HEK293 (cell line): ENCODE measurements around the gene ZNF524.

Source experiments
- KLF8 ChIP-seq: fragments of 450-650 bp; formaldehyde crosslinking; IDR thresholded peaks from 2 replicates; pipeline ENCODE4 v1.5.1; 2016; ENCODE audit warnings: missing biosample characterization, missing genetic modification characterization
- MZF1 ChIP-seq: fragments of 450-650 bp; formaldehyde crosslinking; IDR thresholded peaks from 2 replicates; pipeline ENCODE4 v1.5.1; 2017; ENCODE audit warnings: missing biosample characterization, missing genetic modification characterization, borderline replicate concordance
- OSR2 ChIP-seq: fragments of 450-650 bp; formaldehyde crosslinking; IDR thresholded peaks from 2 replicates; pipeline ENCODE4 v1.5.1; 2016; ENCODE audit warnings: missing biosample characterization, missing genetic modification characterization
- PRDM1 ChIP-seq: fragments of 450-650 bp; formaldehyde crosslinking; IDR thresholded peaks from 2 replicates; pipeline ENCODE4; 2016; ENCODE audit warnings: missing biosample characterization, missing genetic modification characterization
- ZBTB17 ChIP-seq: fragments of 450-650 bp; formaldehyde crosslinking; IDR thresholded peaks from 2 replicates; pipeline ENCODE4 v1.5.1; 2016; ENCODE audit warnings: missing biosample characterization, missing genetic modification characterization
- ZBTB7A ChIP-seq: fragments of 450-650 bp; formaldehyde crosslinking; IDR thresholded peaks from 2 replicates; pipeline ENCODE4 v1.5.1; 2016; ENCODE audit warnings: low read depth, missing biosample characterization, missing genetic modification characterization
- ZFP3 ChIP-seq: fragments of 450-650 bp; formaldehyde crosslinking; IDR thresholded peaks from 2 replicates; pipeline ENCODE4 v1.5.1; 2016; ENCODE audit warnings: low read depth, missing biosample characterization, missing genetic modification characterization
- ZNF174 ChIP-seq: fragments of 450-650 bp; formaldehyde crosslinking; IDR thresholded peaks from 2 replicates; pipeline ENCODE4 v1.5.0; 2017; ENCODE audit warnings: missing biosample characterization, mild to moderate bottlenecking, missing genetic modification characterization
- ZNF19 ChIP-seq: fragments of 450-650 bp; formaldehyde crosslinking; IDR thresholded peaks from 2 replicates; pipeline ENCODE4; 2016; ENCODE audit warnings: missing biosample characterization, missing genetic modification characterization, low read depth
- ZNF239 ChIP-seq: fragments of 450-650 bp; formaldehyde crosslinking; IDR thresholded peaks from 2 replicates; pipeline ENCODE4 v1.5.1; 2016; ENCODE audit warnings: missing biosample characterization, missing genetic modification characterization
- ZNF266 ChIP-seq: fragments of 450-650 bp; formaldehyde crosslinking; IDR thresholded peaks from 2 replicates; pipeline ENCODE4 v1.5.1; 2016; ENCODE audit warnings: missing biosample characterization, missing genetic modification characterization, low read depth
- ZNF292 ChIP-seq: fragments of 450-650 bp; formaldehyde crosslinking; IDR thresholded peaks from 2 replicates; pipeline ENCODE4 v1.5.1; 2016; ENCODE audit warnings: low read depth, missing biosample characterization, missing genetic modification characterization, borderline replicate concordance
- ZNF404 ChIP-seq: fragments of 450-650 bp; formaldehyde crosslinking; IDR thresholded peaks from 2 replicates; pipeline ENCODE4 v1.5.1; 2017; ENCODE audit warnings: missing biosample characterization, missing genetic modification characterization
- ZNF514 ChIP-seq: fragments of 450-650 bp; formaldehyde crosslinking; IDR thresholded peaks from 2 replicates; pipeline ENCODE4 v1.5.1; 2016; ENCODE audit warnings: missing biosample characterization, missing genetic modification characterization
- ZNF555 ChIP-seq: fragments of 450-650 bp; formaldehyde crosslinking; conservative IDR thresholded peaks from 2 replicates; pipeline ENCODE4 v1.5.1; 2017; ENCODE audit warnings: missing biosample characterization, mild to moderate bottlenecking, missing genetic modification characterization, inconsistent platforms
- ZNF610 ChIP-seq: fragments of 450-650 bp; formaldehyde crosslinking; IDR thresholded peaks from 2 replicates; pipeline ENCODE4 v1.5.1; 2016; ENCODE audit warnings: missing biosample characterization, missing genetic modification characterization, borderline replicate concordance
- ZNF660 ChIP-seq: fragments of 450-650 bp; IDR thresholded peaks from 2 replicates; pipeline ENCODE4 v1.5.1; 2018; ENCODE audit warnings: missing biosample characterization, mild to moderate bottlenecking, missing genetic modification characterization
- ZNF776 ChIP-seq: fragments of 450-650 bp; formaldehyde crosslinking; IDR thresholded peaks from 2 replicates; pipeline ENCODE4 v1.5.0; 2017; ENCODE audit warnings: missing biosample characterization, missing genetic modification characterization, borderline replicate concordance
- ZNF791 ChIP-seq: fragments of 450-650 bp; formaldehyde crosslinking; IDR thresholded peaks from 2 replicates; pipeline ENCODE4 v1.5.1; 2016; ENCODE audit warnings: missing biosample characterization, missing genetic modification characterization
- TF ChIP-seq, protein P1 (sequence below): fragments of 450-650 bp; formaldehyde crosslinking; IDR thresholded peaks from 2 replicates; pipeline ENCODE4 v1.5.1; 2017; ENCODE audit warnings: missing biosample characterization, missing genetic modification characterization
- TF ChIP-seq, protein P2 (sequence below): fragments of 450-650 bp; IDR thresholded peaks from 2 replicates; pipeline ENCODE4 v1.5.1; 2018; ENCODE audit warnings: missing biosample characterization, missing genetic modification characterization
- TF ChIP-seq, protein P3 (sequence below): fragments of 450-650 bp; formaldehyde crosslinking; IDR thresholded peaks from 2 replicates; pipeline ENCODE4 v1.5.1; 2017; ENCODE audit warnings: missing biosample characterization, missing genetic modification characterization
- TF ChIP-seq, protein P4 (sequence below): fragments of 450-650 bp; formaldehyde crosslinking; IDR thresholded peaks from 2 replicates; pipeline ENCODE4 v1.5.1; 2016; ENCODE audit warnings: missing biosample characterization, missing genetic modification characterization
- TF ChIP-seq, protein P5 (sequence below): fragments of 450-650 bp; formaldehyde crosslinking; IDR thresholded peaks from 2 replicates; pipeline ENCODE4 v1.5.1; 2016; ENCODE audit warnings: missing biosample characterization, missing genetic modification characterization
- TF ChIP-seq, protein P6 (sequence below): fragments of 450-650 bp; IDR thresholded peaks from 2 replicates; pipeline ENCODE4 v1.5.1; 2018; ENCODE audit warnings: missing biosample characterization, mild to moderate bottlenecking, missing genetic modification characterization
- TF ChIP-seq, protein P7 (sequence below): fragments of 450-650 bp; formaldehyde crosslinking; optimal IDR thresholded peaks from 2 replicates; pipeline ENCODE3; 2016; ENCODE audit warnings: missing biosample characterization, mild to moderate bottlenecking, missing genetic modification characterization
- TF ChIP-seq, protein P8 (sequence below): fragments of 450-650 bp; formaldehyde crosslinking; IDR thresholded peaks from 2 replicates; pipeline ENCODE4; 2016; ENCODE audit warnings: missing biosample characterization, missing genetic modification characterization

The ZNF524 gene

DNA sequence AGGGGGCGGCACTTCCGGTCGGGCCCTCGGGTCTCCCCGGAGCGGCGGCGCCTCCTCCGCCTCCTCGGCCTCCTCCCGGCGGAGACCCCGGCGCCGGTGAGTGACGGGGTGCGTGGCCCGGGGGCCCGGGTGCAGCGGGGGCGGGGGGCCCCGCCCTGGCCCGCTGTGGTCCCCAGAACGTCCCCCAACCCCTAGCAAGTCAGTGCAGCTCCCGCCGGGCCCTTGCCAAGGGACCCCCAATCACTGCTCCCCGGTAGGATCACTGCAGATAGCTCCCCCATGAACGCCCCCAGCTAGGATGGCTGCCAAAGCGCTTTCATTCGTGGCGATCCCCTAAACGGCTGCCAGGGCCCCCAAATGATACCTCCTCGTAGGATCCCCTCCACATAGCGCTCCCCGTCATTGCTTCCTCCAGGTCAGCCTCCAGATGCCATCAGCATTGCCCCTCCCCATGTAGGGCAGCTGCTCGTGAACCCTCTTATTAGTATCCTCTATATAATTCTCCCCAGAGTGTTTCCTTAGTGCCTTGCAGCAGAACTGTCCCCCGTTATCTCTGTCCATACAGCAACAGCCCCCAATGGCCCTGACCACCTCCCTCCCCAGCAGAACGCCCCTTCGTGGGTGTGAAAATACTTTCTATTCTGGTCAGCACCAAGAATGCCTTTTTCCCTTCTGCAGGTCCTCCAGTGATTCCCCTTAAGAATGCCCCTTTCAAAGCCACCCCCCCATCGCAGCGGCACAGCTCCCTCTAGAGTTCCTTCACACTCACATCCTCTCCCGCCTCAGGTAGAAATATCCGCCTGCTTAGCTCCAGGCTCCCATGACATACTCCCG is 5.8 kb downstream of the ZNF524 start, which contains the start of gene ZNF865 (continued):
- TF ChIP-seq, protein P1, sequence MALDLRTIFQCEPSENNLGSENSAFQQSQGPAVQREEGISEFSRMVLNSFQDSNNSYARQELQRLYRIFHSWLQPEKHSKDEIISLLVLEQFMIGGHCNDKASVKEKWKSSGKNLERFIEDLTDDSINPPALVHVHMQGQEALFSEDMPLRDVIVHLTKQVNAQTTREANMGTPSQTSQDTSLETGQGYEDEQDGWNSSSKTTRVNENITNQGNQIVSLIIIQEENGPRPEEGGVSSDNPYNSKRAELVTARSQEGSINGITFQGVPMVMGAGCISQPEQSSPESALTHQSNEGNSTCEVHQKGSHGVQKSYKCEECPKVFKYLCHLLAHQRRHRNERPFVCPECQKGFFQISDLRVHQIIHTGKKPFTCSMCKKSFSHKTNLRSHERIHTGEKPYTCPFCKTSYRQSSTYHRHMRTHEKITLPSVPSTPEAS, result no peak
- TF ChIP-seq OSR2 (tag by site-specific recombination) (no peak), ZNF791 (tag by site-specific recombination) (no peak), ZFP3 (tag by site-specific recombination) (no peak), KLF8 (tag by site-specific recombination) (peak; percentile 75; the same call in 1 of the 2 replicates), ZNF610 (tag by site-specific recombination) (no peak), ZBTB7A (tag by site-specific recombination) (no peak), ZNF19 (tag by site-specific recombination) (no peak), PRDM1 (tag by site-specific recombination) (peak; percentile 72), ZNF776 (tag by site-specific recombination) (no peak), ZNF514 (tag by site-specific recombination) (no peak), ZNF174 (tag by site-specific recombination) (no peak), ZNF266 (no peak), MZF1 (tag by site-specific recombination) (0 out of 2 replicates have a peak, but pooled peaks have one; percentile 46), ZNF404 (tag by site-specific recombination) (no peak), ZNF660 (tag by site-specific recombination) (peak; percentile 78), ZNF292 (tag by site-specific recombination) (no peak), ZNF239 (tag by site-specific recombination) (no peak), ZBTB17 (tag by site-specific recombination) (peak; percentile 75), ZNF555 (no peak)
- TF ChIP-seq, protein P2, sequence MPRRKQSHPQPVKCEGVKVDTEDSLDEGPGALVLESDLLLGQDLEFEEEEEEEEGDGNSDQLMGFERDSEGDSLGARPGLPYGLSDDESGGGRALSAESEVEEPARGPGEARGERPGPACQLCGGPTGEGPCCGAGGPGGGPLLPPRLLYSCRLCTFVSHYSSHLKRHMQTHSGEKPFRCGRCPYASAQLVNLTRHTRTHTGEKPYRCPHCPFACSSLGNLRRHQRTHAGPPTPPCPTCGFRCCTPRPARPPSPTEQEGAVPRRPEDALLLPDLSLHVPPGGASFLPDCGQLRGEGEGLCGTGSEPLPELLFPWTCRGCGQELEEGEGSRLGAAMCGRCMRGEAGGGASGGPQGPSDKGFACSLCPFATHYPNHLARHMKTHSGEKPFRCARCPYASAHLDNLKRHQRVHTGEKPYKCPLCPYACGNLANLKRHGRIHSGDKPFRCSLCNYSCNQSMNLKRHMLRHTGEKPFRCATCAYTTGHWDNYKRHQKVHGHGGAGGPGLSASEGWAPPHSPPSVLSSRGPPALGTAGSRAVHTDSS (tag by site-specific recombination), result no peak
- TF ChIP-seq, protein P3, sequence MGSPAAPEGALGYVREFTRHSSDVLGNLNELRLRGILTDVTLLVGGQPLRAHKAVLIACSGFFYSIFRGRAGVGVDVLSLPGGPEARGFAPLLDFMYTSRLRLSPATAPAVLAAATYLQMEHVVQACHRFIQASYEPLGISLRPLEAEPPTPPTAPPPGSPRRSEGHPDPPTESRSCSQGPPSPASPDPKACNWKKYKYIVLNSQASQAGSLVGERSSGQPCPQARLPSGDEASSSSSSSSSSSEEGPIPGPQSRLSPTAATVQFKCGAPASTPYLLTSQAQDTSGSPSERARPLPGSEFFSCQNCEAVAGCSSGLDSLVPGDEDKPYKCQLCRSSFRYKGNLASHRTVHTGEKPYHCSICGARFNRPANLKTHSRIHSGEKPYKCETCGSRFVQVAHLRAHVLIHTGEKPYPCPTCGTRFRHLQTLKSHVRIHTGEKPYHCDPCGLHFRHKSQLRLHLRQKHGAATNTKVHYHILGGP (tag by site-specific recombination), result no peak
- TF ChIP-seq, protein P4, sequence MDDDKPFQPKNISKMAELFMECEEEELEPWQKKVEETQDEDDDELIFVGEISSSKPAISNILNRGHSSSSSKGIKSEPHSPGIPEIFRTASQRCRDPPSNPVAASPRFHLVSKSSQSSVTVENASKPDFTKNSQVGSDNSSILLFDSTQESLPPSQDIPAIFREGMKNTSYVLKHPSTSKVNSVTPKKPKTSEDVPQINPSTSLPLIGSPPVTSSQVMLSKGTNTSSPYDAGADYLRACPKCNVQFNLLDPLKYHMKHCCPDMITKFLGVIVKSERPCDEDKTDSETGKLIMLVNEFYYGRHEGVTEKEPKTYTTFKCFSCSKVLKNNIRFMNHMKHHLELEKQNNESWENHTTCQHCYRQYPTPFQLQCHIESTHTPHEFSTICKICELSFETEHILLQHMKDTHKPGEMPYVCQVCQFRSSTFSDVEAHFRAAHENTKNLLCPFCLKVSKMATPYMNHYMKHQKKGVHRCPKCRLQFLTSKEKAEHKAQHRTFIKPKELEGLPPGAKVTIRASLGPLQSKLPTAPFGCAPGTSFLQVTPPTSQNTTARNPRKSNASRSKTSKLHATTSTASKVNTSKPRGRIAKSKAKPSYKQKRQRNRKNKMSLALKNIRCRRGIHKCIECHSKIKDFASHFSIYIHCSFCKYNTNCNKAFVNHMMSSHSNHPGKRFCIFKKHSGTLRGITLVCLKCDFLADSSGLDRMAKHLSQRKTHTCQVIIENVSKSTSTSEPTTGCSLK (tag by site-specific recombination), result no peak
- TF ChIP-seq, protein P5, sequence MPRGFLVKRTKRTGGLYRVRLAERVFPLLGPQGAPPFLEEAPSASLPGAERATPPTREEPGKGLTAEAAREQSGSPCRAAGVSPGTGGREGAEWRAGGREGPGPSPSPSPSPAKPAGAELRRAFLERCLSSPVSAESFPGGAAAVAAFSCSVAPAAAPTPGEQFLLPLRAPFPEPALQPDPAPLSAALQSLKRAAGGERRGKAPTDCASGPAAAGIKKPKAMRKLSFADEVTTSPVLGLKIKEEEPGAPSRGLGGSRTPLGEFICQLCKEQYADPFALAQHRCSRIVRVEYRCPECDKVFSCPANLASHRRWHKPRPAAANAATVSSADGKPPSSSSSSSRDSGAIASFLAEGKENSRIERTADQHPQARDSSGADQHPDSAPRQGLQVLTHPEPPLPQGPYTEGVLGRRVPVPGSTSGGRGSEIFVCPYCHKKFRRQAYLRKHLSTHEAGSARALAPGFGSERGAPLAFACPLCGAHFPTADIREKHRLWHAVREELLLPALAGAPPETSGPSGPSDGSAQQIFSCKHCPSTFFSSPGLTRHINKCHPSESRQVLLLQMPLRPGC, result no peak; the same call in 1 of the 2 replicates
- TF ChIP-seq, protein P6, sequence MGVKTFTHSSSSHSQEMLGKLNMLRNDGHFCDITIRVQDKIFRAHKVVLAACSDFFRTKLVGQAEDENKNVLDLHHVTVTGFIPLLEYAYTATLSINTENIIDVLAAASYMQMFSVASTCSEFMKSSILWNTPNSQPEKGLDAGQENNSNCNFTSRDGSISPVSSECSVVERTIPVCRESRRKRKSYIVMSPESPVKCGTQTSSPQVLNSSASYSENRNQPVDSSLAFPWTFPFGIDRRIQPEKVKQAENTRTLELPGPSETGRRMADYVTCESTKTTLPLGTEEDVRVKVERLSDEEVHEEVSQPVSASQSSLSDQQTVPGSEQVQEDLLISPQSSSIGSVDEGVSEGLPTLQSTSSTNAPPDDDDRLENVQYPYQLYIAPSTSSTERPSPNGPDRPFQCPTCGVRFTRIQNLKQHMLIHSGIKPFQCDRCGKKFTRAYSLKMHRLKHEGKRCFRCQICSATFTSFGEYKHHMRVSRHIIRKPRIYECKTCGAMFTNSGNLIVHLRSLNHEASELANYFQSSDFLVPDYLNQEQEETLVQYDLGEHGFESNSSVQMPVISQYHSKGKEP (tag by site-specific recombination), result no peak
- TF ChIP-seq, protein P7, sequence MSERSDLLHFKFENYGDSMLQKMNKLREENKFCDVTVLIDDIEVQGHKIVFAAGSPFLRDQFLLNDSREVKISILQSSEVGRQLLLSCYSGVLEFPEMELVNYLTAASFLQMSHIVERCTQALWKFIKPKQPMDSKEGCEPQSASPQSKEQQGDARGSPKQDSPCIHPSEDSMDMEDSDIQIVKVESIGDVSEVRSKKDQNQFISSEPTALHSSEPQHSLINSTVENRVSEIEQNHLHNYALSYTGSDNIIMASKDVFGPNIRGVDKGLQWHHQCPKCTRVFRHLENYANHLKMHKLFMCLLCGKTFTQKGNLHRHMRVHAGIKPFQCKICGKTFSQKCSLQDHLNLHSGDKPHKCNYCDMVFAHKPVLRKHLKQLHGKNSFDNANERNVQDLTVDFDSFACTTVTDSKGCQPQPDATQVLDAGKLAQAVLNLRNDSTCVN (tag by site-specific recombination), result no peak
- TF ChIP-seq, protein P8, sequence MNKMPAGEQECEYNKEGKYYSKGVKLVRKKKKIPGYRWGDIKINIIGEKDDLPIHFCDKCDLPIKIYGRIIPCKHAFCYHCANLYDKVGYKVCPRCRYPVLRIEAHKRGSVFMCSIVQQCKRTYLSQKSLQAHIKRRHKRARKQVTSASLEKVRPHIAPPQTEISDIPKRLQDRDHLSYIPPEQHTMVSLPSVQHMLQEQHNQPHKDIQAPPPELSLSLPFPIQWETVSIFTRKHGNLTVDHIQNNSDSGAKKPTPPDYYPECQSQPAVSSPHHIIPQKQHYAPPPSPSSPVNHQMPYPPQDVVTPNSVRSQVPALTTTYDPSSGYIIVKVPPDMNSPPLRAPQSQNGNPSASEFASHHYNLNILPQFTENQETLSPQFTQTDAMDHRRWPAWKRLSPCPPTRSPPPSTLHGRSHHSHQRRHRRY (tag by site-specific recombination), result no peak
